HG03103 (cell line): ENCODE results near the gene NPTN.
"Not testable (repeated sequence)": the region's sequence is repeated elsewhere in the genome, so short reads cannot be mapped to it uniquely, and the experiment has no call there.

Source experiments
- ATAC-seq: cut with Tn5 transposase; IDR thresholded peaks from one replicate; pipeline ENCODE4 v1.9.1; 2021; ENCODE audit warnings: low read depth; ENCODE audit not compliant: unreplicated experiment

The NPTN gene

GRCh38 chr15:73573572-73573971, 59.6 kb downstream of the NPTN start:
- ATAC-seq, result no peak

DNA sequence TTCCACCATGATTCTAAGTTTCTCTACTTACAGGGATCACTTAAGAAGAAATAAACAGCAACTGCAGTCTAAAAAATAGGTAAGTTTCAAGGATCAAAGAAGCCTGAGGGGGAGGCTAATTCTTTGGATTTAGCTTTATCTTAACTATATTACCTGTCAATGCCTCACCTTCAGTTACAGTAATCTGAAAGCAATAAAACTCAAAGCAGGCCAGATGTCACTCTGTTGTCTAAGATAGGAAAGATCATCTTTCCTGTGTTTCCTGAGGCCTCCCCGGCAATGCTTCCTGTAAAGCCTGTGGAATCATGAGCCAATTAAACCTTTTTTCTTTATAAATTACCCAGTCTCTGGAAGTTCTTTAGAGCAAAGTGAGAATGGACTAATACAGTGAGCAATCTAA, 60.2 kb downstream of the NPTN start:
- no peak for ATAC-seq

GRCh38 chr15:73572296-73572695, 60.9 kb downstream of the NPTN start:
- no peak for ATAC-seq

DNA sequence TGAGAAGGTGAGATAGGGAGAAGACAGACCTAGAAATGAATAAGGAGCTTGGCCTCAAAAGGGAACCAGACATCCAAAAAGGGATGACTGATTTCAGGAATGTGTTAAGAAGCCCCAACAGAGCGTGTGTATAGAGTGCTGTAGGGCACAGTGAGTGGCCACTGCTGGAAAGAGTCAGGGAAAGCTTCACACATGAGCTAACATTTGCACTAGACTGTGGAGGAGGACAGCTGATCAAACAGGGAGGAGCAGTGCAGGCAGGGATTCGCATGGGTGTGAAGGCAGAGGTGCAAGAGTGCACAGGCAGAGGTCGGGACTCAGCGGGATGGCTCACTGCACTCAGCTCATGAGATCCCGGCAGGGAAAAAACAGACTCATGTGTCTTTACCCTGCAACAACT, 61.8 kb downstream of the NPTN start:
- no peak for ATAC-seq

- ATAC-seq, result no peak
Measured at GRCh38 chr15:73570355-73571032, 62.7 kb downstream of the NPTN start.

GRCh38 chr15:73569361-73569760, 63.8 kb downstream of the NPTN start:
- no peak for ATAC-seq

- no peak for ATAC-seq
Measured at GRCh38 chr15:73568564-73569280, 64.5 kb downstream of the NPTN start.

DNA sequence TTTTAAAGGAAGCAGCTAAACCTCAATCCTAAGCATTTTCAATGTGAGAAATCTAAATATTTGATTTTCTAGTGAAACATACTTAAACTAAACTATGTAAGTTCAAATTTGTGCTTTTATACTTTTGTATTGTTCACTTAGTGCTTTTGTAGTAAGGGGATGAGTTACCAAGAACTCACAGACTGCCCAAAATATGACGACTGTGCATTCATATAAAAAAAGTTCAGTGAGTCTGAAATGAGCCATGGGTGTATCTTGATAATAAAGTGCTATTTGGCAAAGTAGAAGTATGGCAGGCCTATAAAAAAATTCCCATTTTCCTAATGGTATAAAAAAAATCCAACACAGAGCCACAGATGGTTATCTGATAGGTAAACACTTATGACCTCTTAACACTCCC, 66.2 kb downstream of the NPTN start:
- ATAC-seq, result no peak

DNA sequence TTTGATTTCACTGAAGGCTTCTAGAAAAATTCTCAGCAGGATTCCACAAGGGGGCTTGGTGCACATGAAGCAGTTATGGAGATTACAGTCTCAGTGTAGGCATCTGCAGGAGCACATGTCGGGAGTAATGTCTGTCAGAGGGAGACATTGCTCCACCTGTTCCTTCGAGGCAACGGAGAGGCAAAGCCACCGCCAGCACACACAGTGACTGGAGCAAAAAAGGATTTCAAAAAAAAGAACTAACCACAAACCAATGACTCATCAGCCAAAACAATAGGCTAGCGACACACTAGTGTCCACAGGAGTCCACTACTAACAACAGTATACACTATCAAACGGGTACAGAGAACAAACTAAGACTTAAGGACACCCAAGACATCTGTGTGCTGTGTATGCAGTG, 68.9 kb downstream of the NPTN start:
- ATAC-seq, result no peak

GRCh38 chr15:73560501-73561117, 72.6 kb downstream of the NPTN start:
- no peak for ATAC-seq

GRCh38 chr15:73558529-73558928, 74.7 kb downstream of the NPTN start:
- no peak for ATAC-seq

DNA sequence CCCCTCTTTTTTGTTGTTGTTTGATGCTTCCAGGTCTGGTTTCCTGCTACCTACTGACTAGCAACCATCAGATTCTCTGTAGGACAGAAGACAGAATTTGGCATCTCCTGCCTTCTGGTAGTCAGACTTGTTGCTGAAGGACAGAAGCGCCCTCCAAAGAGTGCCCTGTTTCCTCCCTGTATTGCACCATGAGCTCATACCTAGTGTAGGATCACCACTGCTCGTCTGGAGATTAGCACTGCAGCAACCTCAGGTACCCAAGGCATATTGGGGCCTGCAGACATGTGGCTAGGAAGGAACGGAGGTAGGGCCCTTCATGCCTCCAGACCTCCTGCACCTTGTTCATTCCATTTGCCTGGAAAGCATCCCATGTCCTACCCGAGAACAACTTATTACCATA, 78.1 kb downstream of the NPTN start:
- no peak for ATAC-seq

GRCh38 chr15:73550190-73550589, 83.0 kb downstream of the NPTN start:
- ATAC-seq, result no peak

GRCh38 chr15:73548925-73549324, 84.3 kb downstream of the NPTN start:
- ATAC-seq, result not testable (repeated sequence)

DNA sequence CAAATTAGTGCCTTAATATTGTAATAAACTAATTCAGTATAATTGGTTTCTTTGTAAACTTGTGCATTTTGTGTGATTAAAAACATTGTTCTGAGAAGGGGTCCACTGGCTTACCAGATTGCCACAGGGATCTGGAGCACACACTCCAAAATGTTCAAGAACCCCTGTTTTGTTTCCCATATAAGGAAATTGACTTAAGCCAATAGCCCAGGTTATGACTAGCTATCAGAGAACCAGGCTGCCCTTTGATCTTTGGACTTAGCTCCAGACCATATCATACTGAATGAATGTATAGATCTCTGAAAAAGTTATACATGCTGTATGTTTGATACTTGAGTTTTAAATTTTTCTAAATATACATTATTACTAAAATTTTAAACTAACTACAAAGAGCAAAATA, 91.7 kb downstream of the NPTN start:
- no peak for ATAC-seq

- no peak for ATAC-seq
Measured at GRCh38 chr15:73540161-73540560, 93.0 kb downstream of the NPTN start.

DNA sequence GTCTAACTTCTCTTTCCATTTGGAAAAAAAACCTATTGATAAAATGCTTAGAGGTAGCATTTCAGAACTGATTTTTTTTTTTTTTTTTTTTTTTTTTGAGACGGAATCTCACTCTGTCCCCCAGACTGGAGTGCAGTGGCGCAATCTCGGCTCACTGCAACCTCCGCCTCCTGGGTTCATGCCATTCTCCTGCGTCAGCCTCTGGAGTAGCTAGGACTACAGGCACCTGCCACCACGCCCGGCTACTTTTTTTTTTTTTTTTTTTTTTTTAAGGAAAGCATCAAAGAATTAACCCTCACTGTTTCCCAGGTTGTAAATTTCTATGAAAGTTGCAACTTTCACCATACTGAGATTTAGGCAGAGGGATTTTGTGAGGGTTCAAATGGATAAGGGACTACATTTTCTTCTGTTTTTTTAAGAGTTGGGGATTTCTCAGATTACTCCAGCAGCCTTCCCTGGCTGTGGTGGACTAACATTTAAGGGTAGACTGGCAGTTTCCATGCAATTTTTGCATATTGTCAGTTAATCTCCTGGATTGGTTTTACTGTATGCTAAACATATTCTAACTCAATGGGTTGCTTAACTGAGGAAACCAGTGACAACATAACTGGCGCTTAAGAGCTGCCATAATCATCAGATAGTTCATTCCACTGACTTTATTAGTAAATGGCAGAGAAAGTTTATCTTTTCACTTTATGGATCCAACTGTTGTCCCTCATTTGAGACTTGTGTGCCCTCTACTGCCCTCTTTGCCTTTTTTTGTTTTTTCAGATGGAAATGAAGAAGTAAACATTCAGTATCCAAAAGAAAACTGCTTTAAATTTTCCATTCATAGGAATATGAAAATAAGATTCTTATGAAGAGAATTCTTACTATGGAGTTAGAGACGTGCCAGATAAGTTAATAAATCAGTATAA, 93.7 kb downstream of the NPTN start:
- no peak for ATAC-seq

GRCh38 chr15:73538563-73539211, 94.5 kb downstream of the NPTN start:
- no peak for ATAC-seq

DNA sequence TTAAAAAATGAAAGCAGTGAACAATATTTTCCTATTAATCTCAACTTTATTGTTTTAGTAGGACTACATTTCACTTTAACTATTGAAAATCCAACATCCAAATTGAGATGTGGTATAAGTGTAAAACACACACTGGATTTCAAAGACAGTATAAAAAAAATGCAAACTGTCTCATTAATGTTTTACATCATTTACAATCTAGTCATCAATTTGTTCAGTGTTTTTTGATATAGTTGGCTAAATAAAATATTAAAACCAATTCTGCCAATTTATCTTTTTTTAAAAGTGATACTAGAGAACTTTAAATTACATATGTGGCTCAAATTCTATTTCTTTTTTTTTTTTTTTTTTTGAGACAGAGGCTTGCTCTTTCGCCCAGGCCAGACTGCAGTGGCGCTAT, 95.1 kb downstream of the NPTN start:
- no peak for ATAC-seq

- ATAC-seq, result no peak
Measured at GRCh38 chr15:73530649-73531048, 102.5 kb downstream of the NPTN start.
